Measurements from ENCODE around the gene TRIM56.
"Not testable (repeated sequence)": the region's sequence is repeated elsewhere in the genome, so short reads cannot be mapped to it uniquely, and the experiment has no call there.

TRIM56 gene

DNA sequence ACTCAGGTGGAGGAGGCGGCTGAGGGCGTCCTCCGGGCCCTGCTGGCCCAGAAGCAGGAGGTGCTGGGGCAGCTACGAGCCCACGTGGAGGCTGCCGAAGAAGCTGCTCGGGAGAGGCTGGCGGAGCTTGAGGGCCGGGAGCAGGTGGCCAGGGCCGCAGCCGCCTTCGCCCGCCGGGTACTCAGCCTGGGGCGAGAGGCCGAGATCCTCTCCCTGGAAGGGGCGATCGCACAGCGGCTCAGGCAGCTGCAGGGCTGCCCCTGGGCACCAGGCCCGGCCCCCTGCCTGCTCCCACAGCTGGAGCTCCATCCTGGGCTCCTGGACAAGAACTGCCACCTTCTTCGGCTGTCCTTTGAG lies 2.8 kb downstream of the TRIM56 start:
- Histone ChIP-seq H3K9ac (ENCODE audit: low read length) (no peak overlapping the region), H3K36me3 (replicated peaks; ENCODE audit: low read depth, low read length) (peaks cover 33% of the 10 kb centered on the region), H4K20me1 (ENCODE audit: insufficient read depth, low read length) (no peaks in the 10 kb centered on the region), H2AFZ (ENCODE audit: low read depth, low read length) (no peak overlapping the region), H3K4me1 (ENCODE audit: low read length) (peaks cover 14% of the 10 kb centered on the region), H3K4me3 (ENCODE audit: low read length) (no peak overlapping the region), H3K9me3 (ENCODE audit: insufficient read depth, low read length) (no peaks in the 10 kb centered on the region), H3K79me2 (ENCODE audit: low read length) (peaks cover 33% of the 10 kb centered on the region), H3K27me3 (ENCODE audit: low read depth, low read length) (no peaks in the 10 kb centered on the region), H3K27ac (ENCODE audit: low read length) (no peak overlapping the region), H3K4me2 (ENCODE audit: low read length) (no peak overlapping the region)
- no peak for TF ChIP-seq EZH2phosphoT487 (IDR thresholded peaks at IDR 0.05; ENCODE audit: low read depth)
- TF ChIP-seq, protein P1, sequence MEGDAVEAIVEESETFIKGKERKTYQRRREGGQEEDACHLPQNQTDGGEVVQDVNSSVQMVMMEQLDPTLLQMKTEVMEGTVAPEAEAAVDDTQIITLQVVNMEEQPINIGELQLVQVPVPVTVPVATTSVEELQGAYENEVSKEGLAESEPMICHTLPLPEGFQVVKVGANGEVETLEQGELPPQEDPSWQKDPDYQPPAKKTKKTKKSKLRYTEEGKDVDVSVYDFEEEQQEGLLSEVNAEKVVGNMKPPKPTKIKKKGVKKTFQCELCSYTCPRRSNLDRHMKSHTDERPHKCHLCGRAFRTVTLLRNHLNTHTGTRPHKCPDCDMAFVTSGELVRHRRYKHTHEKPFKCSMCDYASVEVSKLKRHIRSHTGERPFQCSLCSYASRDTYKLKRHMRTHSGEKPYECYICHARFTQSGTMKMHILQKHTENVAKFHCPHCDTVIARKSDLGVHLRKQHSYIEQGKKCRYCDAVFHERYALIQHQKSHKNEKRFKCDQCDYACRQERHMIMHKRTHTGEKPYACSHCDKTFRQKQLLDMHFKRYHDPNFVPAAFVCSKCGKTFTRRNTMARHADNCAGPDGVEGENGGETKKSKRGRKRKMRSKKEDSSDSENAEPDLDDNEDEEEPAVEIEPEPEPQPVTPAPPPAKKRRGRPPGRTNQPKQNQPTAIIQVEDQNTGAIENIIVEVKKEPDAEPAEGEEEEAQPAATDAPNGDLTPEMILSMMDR (IDR thresholded peaks at IDR 0.05; ENCODE audit: low read depth, low read length): no peak

DNA sequence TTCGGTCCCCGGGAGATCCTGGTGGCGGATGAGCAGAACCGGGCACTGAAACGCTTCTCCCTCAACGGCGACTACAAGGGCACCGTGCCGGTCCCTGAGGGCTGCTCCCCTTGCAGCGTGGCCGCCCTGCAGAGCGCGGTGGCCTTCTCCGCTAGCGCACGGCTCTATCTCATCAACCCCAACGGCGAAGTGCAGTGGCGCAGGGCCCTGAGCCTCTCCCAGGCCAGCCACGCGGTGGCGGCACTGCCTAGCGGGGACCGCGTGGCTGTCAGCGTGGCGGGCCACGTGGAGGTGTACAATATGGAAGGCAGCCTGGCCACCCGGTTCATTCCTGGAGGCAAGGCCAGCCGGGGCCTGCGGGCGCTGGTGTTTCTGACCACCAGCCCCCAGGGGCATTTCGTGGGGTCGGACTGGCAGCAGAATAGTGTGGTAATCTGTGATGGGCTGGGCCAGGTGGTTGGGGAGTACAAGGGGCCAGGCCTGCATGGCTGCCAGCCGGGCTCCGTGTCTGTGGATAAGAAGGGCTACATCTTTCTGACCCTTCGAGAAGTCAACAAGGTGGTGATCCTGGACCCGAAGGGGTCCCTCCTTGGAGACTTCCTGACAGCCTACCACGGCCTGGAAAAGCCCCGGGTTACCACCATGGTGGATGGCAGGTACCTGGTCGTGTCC lies 3.7 kb downstream of the TRIM56 start:
- TF ChIP-seq, protein P1 (IDR thresholded peaks at IDR 0.05; ENCODE audit: low read depth, low read length): no peak
- TF ChIP-seq EZH2phosphoT487 (IDR thresholded peaks at IDR 0.05; ENCODE audit: low read depth): no peak
- no peaks in the 10 kb centered on the region for H4K20me1 ChIP-seq (ENCODE audit: insufficient read depth, low read length)
- H2AFZ ChIP-seq (ENCODE audit: low read depth, low read length): no peak overlapping the region
- peaks cover 33% of the 10 kb centered on the region for H3K36me3 ChIP-seq (replicated peaks; ENCODE audit: low read depth, low read length)
- H3K9ac ChIP-seq (ENCODE audit: low read length): no peak overlapping the region
- no peak overlapping the region for H3K4me2 ChIP-seq (ENCODE audit: low read length)
- H3K79me2 ChIP-seq (ENCODE audit: low read length): peaks cover 33% of the 10 kb centered on the region
- H3K4me3 ChIP-seq (ENCODE audit: low read length): no peak overlapping the region
- H3K27me3 ChIP-seq (ENCODE audit: low read depth, low read length): no peaks in the 10 kb centered on the region
- no peak overlapping the region for H3K27ac ChIP-seq (ENCODE audit: low read length)
- H3K4me1 ChIP-seq (ENCODE audit: low read length): peaks cover 14% of the 10 kb centered on the region
- H3K9me3 ChIP-seq (ENCODE audit: insufficient read depth, low read length): no peaks in the 10 kb centered on the region

DNA sequence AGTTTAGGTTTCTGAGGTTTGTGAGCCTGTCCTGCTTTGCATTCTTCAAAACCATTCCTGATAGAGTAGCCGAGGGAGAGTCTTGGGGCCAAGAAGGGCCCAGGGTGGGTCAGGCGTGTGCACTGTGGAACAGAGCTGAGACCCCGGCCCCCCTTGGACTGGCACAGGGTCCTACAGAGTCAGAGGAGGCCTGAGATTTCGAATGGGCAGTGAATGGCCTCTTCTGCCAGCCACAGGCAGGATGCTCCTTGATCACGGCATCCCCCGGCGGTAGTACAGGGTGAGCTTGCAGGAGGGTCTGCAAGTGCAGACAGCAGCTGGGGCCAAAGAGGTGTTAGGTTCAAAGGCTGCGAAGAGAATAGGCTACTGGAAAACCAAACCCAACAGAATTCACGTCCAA lies 4.6 kb downstream of the TRIM56 start:
- peaks cover 9% of the 10 kb centered on the region for H3K4me1 ChIP-seq (ENCODE audit: low read length)
- no peak overlapping the region for H2AFZ ChIP-seq (ENCODE audit: low read depth, low read length)
- no peak overlapping the region for H3K4me2 ChIP-seq (ENCODE audit: low read length)
- no peak overlapping the region for H3K4me3 ChIP-seq (ENCODE audit: low read length)
- no peak overlapping the region for H3K9ac ChIP-seq (ENCODE audit: low read length)
- H3K79me2 ChIP-seq (ENCODE audit: low read length): peaks cover 33% of the 10 kb centered on the region
- TF ChIP-seq, protein P1 (IDR thresholded peaks at IDR 0.05; ENCODE audit: low read depth, low read length): no peak
- H4K20me1 ChIP-seq (ENCODE audit: insufficient read depth, low read length): 0 out of 2 replicates have a peak, but pooled peaks cover 4% of the 10 kb centered on the region
- no peak overlapping the region for H3K27ac ChIP-seq (ENCODE audit: low read length)
- H3K27me3 ChIP-seq (ENCODE audit: low read depth, low read length): no peaks in the 10 kb centered on the region
- H3K9me3 ChIP-seq (ENCODE audit: insufficient read depth, low read length): no peaks in the 10 kb centered on the region
- H3K36me3 ChIP-seq (replicated peaks; ENCODE audit: low read depth, low read length): peaks cover 33% of the 10 kb centered on the region

DNA sequence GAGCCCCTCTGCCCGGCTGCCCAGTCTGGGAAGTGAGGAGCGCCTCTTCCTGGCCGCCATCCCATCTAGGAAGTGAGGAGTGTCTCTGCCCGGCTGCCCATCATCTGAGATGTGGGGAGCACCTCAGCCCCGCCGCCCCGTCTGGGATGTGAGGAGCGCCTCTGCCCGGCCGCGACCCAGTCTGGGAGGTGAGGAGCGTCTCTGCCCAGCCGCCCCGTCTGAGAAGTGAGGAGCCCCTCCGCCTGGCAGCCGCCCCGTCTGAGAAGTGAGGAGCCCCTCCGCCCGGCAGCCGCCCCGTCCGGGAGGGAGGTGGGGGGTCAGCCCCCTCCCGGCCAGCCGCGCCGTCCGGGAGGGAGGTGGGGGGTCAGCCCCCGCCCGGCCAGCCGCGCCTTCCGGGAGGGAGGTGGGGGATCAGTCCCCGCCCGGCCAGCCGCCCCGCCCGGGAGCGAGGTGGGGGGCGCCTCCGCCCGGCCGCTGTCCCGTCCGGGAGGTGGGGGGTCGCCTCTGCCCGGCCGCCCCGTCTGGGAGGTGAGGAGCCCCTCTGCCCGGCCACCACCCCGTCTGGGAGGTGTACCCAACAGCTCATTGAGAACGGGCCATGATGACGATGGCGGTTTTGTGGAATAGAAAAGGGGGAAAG lies 7.1 kb downstream of the TRIM56 start:
- not testable (repeated sequence) for H3K9me3 ChIP-seq (ENCODE audit: insufficient read depth, low read length); H3K4me3 ChIP-seq (ENCODE audit: low read length); H3K27me3 ChIP-seq (ENCODE audit: low read depth, low read length); H3K4me2 ChIP-seq (ENCODE audit: low read length); H3K27ac ChIP-seq (ENCODE audit: low read length); H4K20me1 ChIP-seq (ENCODE audit: insufficient read depth, low read length); H3K9ac ChIP-seq (ENCODE audit: low read length); H2AFZ ChIP-seq (ENCODE audit: low read depth, low read length); H3K4me1 ChIP-seq (ENCODE audit: low read length)
- Histone ChIP-seq H3K36me3 (replicated peaks; ENCODE audit: low read depth, low read length) (peaks cover 27% of the 10 kb centered on the region), H3K79me2 (ENCODE audit: low read length) (peaks cover 12% of the 10 kb centered on the region; the same call in 1 of the 2 replicates)

Data from OCI-LY3 (cell line).